Stimulated activated CD4-positive, alpha-beta T cell treated with anti-CD3 and anti-CD28 coated beads, Interleukin-12 subunit alpha, Interleukin-12 subunit beta, amount 100 ng/mL, for 48 hours (primary cell): ENCODE results near the gene NHLH2.

Experiments used
- DNase-seq, 3 donors: peaks; one replicate each; pipeline ENCODE4 v3.0.0-alpha.2; 2020; ENCODE audit warnings: low read depth in 2 of 3, low spot score in 1 of 3

Gene NHLH2

GRCh38 chr1:115805597-115805996 lies 35.3 kb downstream of the NHLH2 start:
- no peak for DNase-seq

- DNase-seq: no peak
These were observed 38.5 kb downstream of the NHLH2 start for GRCh38 chr1:115802416-115802815.

- DNase-seq: no peak
These were observed 43.4 kb downstream of the NHLH2 start for GRCh38 chr1:115797486-115797885.

- DNase-seq: no peak
These were observed 44.0 kb downstream of the NHLH2 start for GRCh38 chr1:115796897-115797296.

- DNase-seq: no peak
These were observed 44.9 kb downstream of the NHLH2 start for GRCh38 chr1:115796036-115796435.

GRCh38 chr1:115794976-115795639 lies 45.8 kb downstream of the NHLH2 start:
- no peak for DNase-seq

- DNase-seq: no peak
These were observed 47.8 kb downstream of the NHLH2 start for GRCh38 chr1:115793162-115793561.

- no peak for DNase-seq
These were observed 49.1 kb downstream of the NHLH2 start for GRCh38 chr1:115791816-115792215.

- no peak for DNase-seq
These were observed 50.1 kb downstream of the NHLH2 start for GRCh38 chr1:115790846-115791245.

GRCh38 chr1:115790356-115790755 lies 50.6 kb downstream of the NHLH2 start:
- DNase-seq: no peak
